Neural cell (in vitro differentiated cells): ENCODE results near the gene CENPP. TPM values are rescaled to one million over a fixed set of nuclear protein-coding genes. Genes with fewer than 3 reads are reported as not detected.

Experiments
- H2AFZ ChIP-seq: fragments of 200-600, 300-800 bp; sonication (generic), shearing (Covaris generic); 2 replicates; pipeline ENCODE4 v1.6.0; 2014; ENCODE audit warnings: low read depth, mild to moderate bottlenecking, antibody characterized with exemption, low read length, moderate library complexity
- H3F3A ChIP-seq: fragments of 200-600 bp; shearing (Covaris generic); 2 replicates; pipeline ENCODE4 v1.6.1; 2016; ENCODE audit warnings: mild to moderate bottlenecking, moderate library complexity, mixed read lengths, antibody characterized with exemption, low read length; ENCODE audit not compliant: insufficient read depth, poor library complexity, severe bottlenecking
- H3K27ac ChIP-seq: fragments of 200-600, 300-800 bp; sonication (generic), shearing (Covaris generic); 2 replicates; pipeline ENCODE4 v1.5.1; 2014; ENCODE audit warnings: mild to moderate bottlenecking, low read length, moderate library complexity
- H3K27me3 ChIP-seq: fragments of 300-800, 200-600 bp; sonication (generic), shearing (Covaris generic); 2 replicates; pipeline ENCODE4 v1.6.0; 2014; ENCODE audit warnings: mild to moderate bottlenecking, low read depth, low read length, moderate library complexity; ENCODE audit not compliant: insufficient read depth
- H3K36me3 ChIP-seq: fragments of 300-800, 200-600 bp; sonication (generic), shearing (Covaris generic); 2 replicates; pipeline ENCODE4 v1.5.1; 2014; ENCODE audit warnings: mild to moderate bottlenecking, antibody characterized with exemption, low read length, moderate library complexity; ENCODE audit not compliant: insufficient read depth
- H3K4me2 ChIP-seq: fragments of 300-800, 200-600 bp; sonication (generic), shearing (Covaris generic); 2 replicates; pipeline ENCODE4 v1.6.0; 2014; ENCODE audit warnings: mild to moderate bottlenecking, low read length
- H3K4me3 ChIP-seq: fragments of 300-800, 200-600 bp; sonication (generic), shearing (Covaris generic); 2 replicates; pipeline ENCODE4 v1.5.1; 2014; ENCODE audit warnings: mild to moderate bottlenecking, low read length, moderate library complexity
- H3K79me2 ChIP-seq: fragments of 200-600 bp; shearing (Covaris generic); replicated peaks from 2 replicates; pipeline ENCODE4 v1.6.0; 2014; ENCODE audit warnings: mild to moderate bottlenecking, low read length, moderate library complexity; ENCODE audit not compliant: insufficient read depth
- H3K9ac ChIP-seq: fragments of 300-800, 200-600 bp; sonication (generic), shearing (Covaris generic); 2 replicates; pipeline ENCODE4 v1.6.1; 2016; ENCODE audit warnings: mild to moderate bottlenecking, low read length, mixed read lengths
- H3K9me2 ChIP-seq: fragments of 200-600 bp; shearing (Covaris generic); 2 replicates; pipeline ENCODE4 v1.6.1; 2016; ENCODE audit warnings: mild to moderate bottlenecking, low read length, mixed read lengths; ENCODE audit not compliant: insufficient read depth
- H3K9me3 ChIP-seq: fragments of 200-600, 300-800 bp; sonication (generic), shearing (Covaris generic); 2 replicates; pipeline ENCODE4 v1.6.1; 2016; ENCODE audit warnings: mild to moderate bottlenecking, mixed run types, low read length, moderate library complexity, mixed read lengths
- H4K20me1 ChIP-seq: fragments of 200-600 bp; shearing (Covaris generic); 2 replicates; pipeline ENCODE4 v1.6.1; 2016; ENCODE audit warnings: mild to moderate bottlenecking, mixed run types; ENCODE audit not compliant: insufficient read depth
- CTCF ChIP-seq: fragments of 450-650 bp; IDR thresholded peaks from 2 replicates; pipeline ENCODE4 v1.5.1; 2014; ENCODE audit warnings: antibody characterized with exemption, mild to moderate bottlenecking, moderate library complexity; ENCODE audit not compliant: poor library complexity, severe bottlenecking
- EP300 ChIP-seq: fragments of 450-650 bp; conservative IDR thresholded peaks from 2 replicates; pipeline ENCODE4 v1.6.1; 2014; ENCODE audit warnings: antibody characterized with exemption, mild to moderate bottlenecking, moderate library complexity; ENCODE audit not compliant: poor library complexity, severe bottlenecking
- EZH2 ChIP-seq: fragments of 200-600, 300-800 bp; shearing (Covaris generic), sonication (generic); IDR thresholded peaks from 2 replicates; pipeline ENCODE4 v1.6.1; 2014; ENCODE audit warnings: antibody characterized with exemption, low read length, borderline replicate concordance, mild to moderate bottlenecking; ENCODE audit not compliant: insufficient read depth, poor library complexity, severe bottlenecking
- MXI1 ChIP-seq: fragments of 450-650 bp; conservative IDR thresholded peaks from 2 replicates; pipeline ENCODE4 v1.6.1; 2014; ENCODE audit warnings: antibody characterized with exemption, mild to moderate bottlenecking; ENCODE audit not compliant: poor library complexity, severe bottlenecking
- POLR2AphosphoS5 ChIP-seq: IDR thresholded peaks from 2 replicates; pipeline ENCODE4 v1.6.1; 2012
- RAD21 ChIP-seq: fragments of 450-650 bp; conservative IDR thresholded peaks from 2 replicates; pipeline ENCODE4 v1.6.1; 2014; ENCODE audit warnings: antibody characterized with exemption, mild to moderate bottlenecking, moderate library complexity
- REST ChIP-seq: IDR thresholded peaks from 2 replicates; pipeline ENCODE4 v1.6.1; 2012; ENCODE audit warnings: borderline replicate concordance
- SMC3 ChIP-seq: fragments of 450-650 bp; conservative IDR thresholded peaks from 2 replicates; pipeline ENCODE4 v1.6.1; 2014; ENCODE audit warnings: antibody characterized with exemption, mild to moderate bottlenecking, moderate library complexity; ENCODE audit not compliant: poor library complexity
- TAF1 ChIP-seq: IDR thresholded peaks from 2 replicates; pipeline ENCODE4 v1.6.1; 2012; ENCODE audit warnings: low read depth
- polyA plus RNA-seq: library from polyadenylated mRNA; depleted of rRNA; stranded (reverse); fragments of >200 nt; gene quantifications from 2 replicates; pipeline ENCODE4 v1.2.3, GENCODE V29; 2014

The CENPP gene
- polyA plus RNA-seq, 1 donor from 2014 or later: 5.0 TPM

GRCh38 chr9:92665836-92666235 lies 340.1 kb downstream of the CENPP start:
- no peak overlapping the region for H3K4me2 ChIP-seq
- H3K27ac ChIP-seq: no peak overlapping the region
- H3K4me3 ChIP-seq: no peak overlapping the region
- no peaks in the 10 kb centered on the region for H3K27me3 ChIP-seq
- no peaks in the 10 kb centered on the region for H3F3A ChIP-seq
- H2AFZ ChIP-seq: no peak overlapping the region
- peaks cover 22% of the 10 kb centered on the region for H3K79me2 ChIP-seq
- no peak overlapping the region for H3K9ac ChIP-seq
- H4K20me1 ChIP-seq: no peaks in the 10 kb centered on the region
- no peaks in the 10 kb centered on the region for H3K9me2 ChIP-seq
- no peaks in the 10 kb centered on the region for H3K9me3 ChIP-seq
- no peaks in the 10 kb centered on the region for H3K36me3 ChIP-seq
- no peak for TF ChIP-seq SMC3
- no peak for TF ChIP-seq POLR2AphosphoS5
- TF ChIP-seq TAF1: no peak
- no peak for TF ChIP-seq EP300
- TF ChIP-seq RAD21: no peak

- H3F3A ChIP-seq: no peaks in the 10 kb centered on the region
- H3K9ac ChIP-seq: no peak overlapping the region
- H3K4me2 ChIP-seq: no peak overlapping the region
- TF ChIP-seq SMC3: no peak
- no peak for TF ChIP-seq EZH2
- TF ChIP-seq POLR2AphosphoS5: no peak
- TF ChIP-seq CTCF: no peak
- TF ChIP-seq EP300: no peak
- TF ChIP-seq RAD21: no peak
- TF ChIP-seq REST: no peak
- no peak for TF ChIP-seq TAF1
- no peak for TF ChIP-seq MXI1
- no peaks in the 10 kb centered on the region for H3K9me2 ChIP-seq
- no peaks in the 10 kb centered on the region for H3K27me3 ChIP-seq
- H3K27ac ChIP-seq: no peak overlapping the region
- H3K9me3 ChIP-seq: no peaks in the 10 kb centered on the region
- H3K79me2 ChIP-seq: peaks cover 24% of the 10 kb centered on the region
- no peaks in the 10 kb centered on the region for H4K20me1 ChIP-seq
- H3K36me3 ChIP-seq: no peaks in the 10 kb centered on the region
- no peak overlapping the region for H2AFZ ChIP-seq
- no peak overlapping the region for H3K4me3 ChIP-seq
Observed at GRCh38 chr9:92666236-92666635, 340.5 kb downstream of the CENPP start.
